ENCODE results near the gene IARS1.

Gene IARS1

GRCh38 chr9:92295827-92296258 is 2.3 kb upstream of the IARS1 start:
- no peak for DNase-seq (ENCODE audit: low read depth in 4 of 4, low spot score in 1 of 4)

GRCh38 chr9:92295240-92295790 is 1.8 kb upstream of the IARS1 start:
- no peak for DNase-seq (ENCODE audit: low read depth in 4 of 4, low spot score in 1 of 4)

DNA sequence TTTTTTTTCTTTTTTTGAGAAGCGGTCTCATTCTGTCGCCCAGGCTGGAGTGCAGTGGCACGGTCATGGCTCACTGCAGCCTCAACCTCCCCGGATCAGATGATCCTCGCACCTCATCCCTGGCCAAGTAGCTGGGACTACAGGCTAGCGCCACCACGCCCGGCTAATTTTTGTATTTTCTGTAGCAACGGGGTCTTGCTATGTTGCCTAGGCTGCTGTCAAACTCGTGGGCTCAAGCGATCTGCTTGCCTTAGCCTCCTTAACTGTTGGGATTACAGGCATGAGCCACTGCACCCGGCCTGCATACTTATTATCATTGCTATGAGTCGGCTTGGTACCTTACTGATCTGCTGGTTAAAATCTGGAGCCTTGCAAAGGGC is 790 bp upstream of the IARS1 start:
- DNase-seq (ENCODE audit: low read depth in 4 of 4, low spot score in 1 of 4) = peak in 2 of 4 experiments; percentile 6 to 8

DNA sequence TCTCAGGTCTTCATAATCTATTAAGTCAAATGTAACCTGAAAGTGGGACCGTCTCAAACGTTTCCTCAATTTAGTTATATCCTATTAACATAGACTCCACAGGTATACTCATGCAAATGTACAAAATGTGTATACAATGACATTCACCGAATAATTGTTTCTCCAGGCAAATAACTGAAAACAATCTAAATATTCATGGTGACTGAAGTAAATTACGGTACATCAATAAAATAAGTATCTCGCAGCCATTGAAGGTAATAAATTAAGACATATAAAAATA is 482 bp downstream of the IARS1 start:
- no peak for DNase-seq (ENCODE audit: low read depth in 4 of 4, low spot score in 1 of 4)

- no peak for DNase-seq (ENCODE audit: low read depth in 4 of 4, low spot score in 1 of 4)
These were observed 991 bp downstream of the IARS1 start for GRCh38 chr9:92292338-92293074.

GRCh38 chr9:92291577-92291976 is 1.9 kb downstream of the IARS1 start:
- DNase-seq (ENCODE audit: low read depth in 4 of 4, low spot score in 1 of 4) = no peak

GRCh38 chr9:92290785-92291429 is 2.6 kb downstream of the IARS1 start:
- DNase-seq (ENCODE audit: low read depth in 4 of 4, low spot score in 1 of 4) = no peak

GRCh38 chr9:92289708-92290390 is 3.6 kb downstream of the IARS1 start:
- DNase-seq (ENCODE audit: low read depth in 4 of 4, low spot score in 1 of 4) = no peak

DNA sequence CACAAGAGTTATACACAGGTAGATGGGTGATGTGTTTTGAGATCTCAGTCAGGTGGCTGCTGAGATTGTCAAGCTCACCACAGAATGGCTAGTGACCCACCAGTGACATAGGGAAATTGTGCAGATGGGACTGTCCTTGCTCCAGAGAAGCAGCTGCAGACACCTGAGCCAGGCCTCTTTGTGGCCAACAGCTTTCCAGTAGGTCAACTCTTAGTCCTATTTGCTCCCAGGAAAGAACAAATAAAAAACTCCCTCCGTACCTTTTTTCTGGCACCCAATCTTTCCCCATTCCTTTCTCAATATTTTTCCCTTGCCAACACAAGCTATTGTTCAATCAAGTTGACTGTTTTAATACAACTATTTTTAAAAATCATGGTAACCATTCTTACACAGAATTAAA is 14.2 kb downstream of the IARS1 start:
- DNase-seq (ENCODE audit: low read depth in 4 of 4, low spot score in 1 of 4) = no peak

DNA sequence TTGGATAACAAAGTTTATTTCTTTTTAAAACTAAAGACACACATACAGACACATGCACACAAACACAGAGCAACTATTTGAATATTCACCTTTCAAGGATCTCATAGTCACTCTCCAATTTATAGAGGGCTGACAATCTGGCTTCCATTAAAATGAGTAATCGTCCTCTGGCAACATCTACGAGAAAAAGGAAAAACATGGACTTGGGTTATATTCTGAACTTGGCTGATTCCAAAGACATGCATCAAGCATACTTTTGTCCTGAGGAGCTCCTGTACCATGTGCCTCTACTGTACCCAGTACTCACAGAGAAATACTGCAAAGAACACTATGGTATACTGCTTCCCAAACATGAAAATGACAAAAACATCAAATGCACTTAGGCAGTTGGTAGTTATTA is 15.4 kb downstream of the IARS1 start:
- no peak for DNase-seq (ENCODE audit: low read depth in 4 of 4, low spot score in 1 of 4)

DNA sequence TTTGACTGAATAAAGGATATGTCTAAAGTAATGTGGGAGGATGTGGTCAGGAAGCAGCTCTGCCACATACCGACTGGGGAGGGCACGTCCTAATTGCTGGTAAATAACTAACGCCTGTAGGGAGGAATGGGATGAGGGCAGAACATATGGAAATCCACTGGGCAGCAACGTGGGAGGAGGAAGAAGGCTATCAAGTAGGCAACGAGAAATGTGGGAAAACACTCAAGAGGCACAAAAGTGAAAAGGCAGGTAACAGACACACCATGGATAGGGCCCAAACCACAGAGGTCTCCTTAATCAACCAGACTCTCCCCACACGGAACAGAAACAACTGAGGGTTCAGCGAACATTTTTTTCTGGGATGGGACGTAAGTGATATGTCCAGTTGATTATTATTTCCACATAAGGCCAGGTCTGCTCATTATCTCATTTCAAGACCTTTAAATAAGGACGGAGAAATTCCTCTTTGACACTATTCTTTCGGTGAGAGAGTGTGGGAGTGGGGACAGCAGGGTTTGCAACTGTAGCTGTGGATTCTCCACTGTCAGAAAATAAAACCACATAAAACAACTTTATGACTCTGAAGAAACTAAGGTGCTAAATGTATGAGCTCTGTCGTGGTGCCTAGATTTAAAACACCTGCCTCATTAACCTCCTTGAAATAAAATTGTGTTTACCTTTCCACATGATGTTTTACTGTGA is 17.0 kb downstream of the IARS1 start:
- no peak for DNase-seq (ENCODE audit: low read depth in 4 of 4, low spot score in 1 of 4)

GRCh38 chr9:92275541-92275940 is 18.0 kb downstream of the IARS1 start:
- no peak for DNase-seq (ENCODE audit: low read depth in 4 of 4, low spot score in 1 of 4)

- DNase-seq (ENCODE audit: low read depth in 4 of 4, low spot score in 1 of 4) = no peak
These were observed 23.0 kb downstream of the IARS1 start for GRCh38 chr9:92270511-92270910.

DNA sequence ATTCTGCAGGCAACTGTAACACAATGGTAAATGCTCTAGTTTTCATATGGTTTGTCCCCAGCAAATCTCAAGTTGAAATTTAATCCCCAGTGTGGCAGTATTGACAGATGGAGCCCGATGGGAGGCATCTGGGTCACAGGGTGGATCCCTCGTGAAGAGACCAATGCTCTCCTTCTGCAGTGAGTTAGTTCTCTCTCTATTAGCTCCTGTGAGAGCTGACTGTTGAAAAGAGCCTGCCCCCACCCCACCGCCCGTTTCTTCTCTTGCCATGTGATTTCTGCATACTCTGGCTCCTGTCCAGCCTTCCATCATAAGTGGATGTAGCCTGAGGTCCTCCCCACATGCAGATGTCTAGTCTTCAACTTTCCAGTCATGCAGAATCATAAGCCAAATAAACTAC is 27.0 kb downstream of the IARS1 start:
- no peak for DNase-seq (ENCODE audit: low read depth in 4 of 4, low spot score in 1 of 4)

DNA sequence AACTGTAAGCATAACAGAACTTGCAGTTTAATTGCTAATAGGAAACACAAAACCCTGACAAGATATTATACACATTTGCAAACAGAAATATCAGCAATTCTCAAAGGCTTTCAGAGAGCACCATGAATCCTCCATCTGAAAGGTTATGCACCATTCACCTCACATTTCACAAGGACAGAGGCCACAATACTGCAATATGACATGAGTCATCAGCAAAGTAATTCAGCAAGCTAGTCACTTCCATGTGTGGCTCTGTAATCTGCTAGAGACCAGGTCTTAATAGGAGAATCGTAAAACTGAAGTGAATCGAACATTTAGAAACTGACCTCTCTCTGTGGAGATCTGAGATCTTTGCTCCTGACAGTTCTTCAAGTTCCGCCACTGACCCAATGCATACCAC is 28.3 kb downstream of the IARS1 start:
- no peak for DNase-seq (ENCODE audit: low read depth in 4 of 4, low spot score in 1 of 4)

GRCh38 chr9:92263131-92263530 is 30.4 kb downstream of the IARS1 start:
- no peak for DNase-seq (ENCODE audit: low read depth in 4 of 4, low spot score in 1 of 4)

GRCh38 chr9:92257327-92257726 is 36.2 kb downstream of the IARS1 start:
- DNase-seq (ENCODE audit: low read depth in 4 of 4, low spot score in 1 of 4) = no peak

GRCh38 chr9:92254381-92255337 is 38.8 kb downstream of the IARS1 start:
- DNase-seq (ENCODE audit: low read depth in 4 of 4, low spot score in 1 of 4) = no peak

DNA sequence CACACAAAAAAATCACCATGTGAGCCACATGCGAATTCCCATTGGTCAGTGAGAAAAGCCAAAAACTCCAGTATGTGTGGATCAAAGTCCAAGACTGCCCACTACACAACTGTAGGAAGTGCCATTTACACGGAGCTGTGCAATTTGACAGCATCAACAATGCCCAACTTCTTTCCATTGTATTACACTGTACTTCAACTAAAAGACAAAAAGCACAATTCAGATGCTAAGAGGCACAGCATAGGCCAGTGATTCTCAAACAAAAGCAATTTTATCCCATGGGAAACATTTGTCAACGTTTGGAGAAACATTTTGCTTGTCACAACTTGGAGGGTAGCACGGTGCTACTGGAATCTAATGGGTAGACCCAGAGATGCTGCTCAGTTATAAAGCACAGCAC is 39.8 kb downstream of the IARS1 start:
- DNase-seq (ENCODE audit: low read depth in 4 of 4, low spot score in 1 of 4) = no peak

- no peak for DNase-seq (ENCODE audit: low read depth in 4 of 4, low spot score in 1 of 4)
These were observed 45.5 kb downstream of the IARS1 start for GRCh38 chr9:92247981-92248380.

DNA sequence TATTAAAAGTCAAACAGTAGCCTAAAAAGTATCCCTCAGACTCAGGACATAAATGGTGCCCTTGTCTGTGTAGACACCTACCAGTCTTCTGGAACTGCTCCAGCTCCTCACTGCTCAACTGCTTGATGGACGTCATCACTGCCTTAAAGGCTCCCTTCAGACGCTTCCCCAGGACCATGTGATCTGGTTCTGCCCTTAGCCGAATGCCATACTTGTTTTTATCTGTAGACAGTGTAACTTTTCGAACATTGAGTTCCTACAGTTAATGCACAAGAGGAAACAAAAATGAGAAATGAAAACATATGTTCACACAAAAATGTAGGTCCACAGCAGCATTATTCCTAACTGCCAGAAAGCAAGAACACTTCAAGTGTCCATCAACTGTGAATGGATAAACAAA is 46.2 kb downstream of the IARS1 start:
- no peak for DNase-seq (ENCODE audit: low read depth in 4 of 4, low spot score in 1 of 4)

All from stimulated activated CD4-positive, alpha-beta T cell treated with anti-CD3 and anti-CD28 coated beads, Interleukin-1b, Interleukin-23, amount 100 ng/mL, for 24 hours (primary cell).